Prostate gland (tissue), 2 donors: ENCODE measurements around the gene GFER. TPM values are rescaled to one million over a fixed set of nuclear protein-coding genes. Genes with fewer than 3 reads are reported as not detected.
"Not testable (repeated sequence)": the region's sequence is repeated elsewhere in the genome, so short reads cannot be mapped to it uniquely, and the experiment has no call there.

Source experiments
- DNase-seq: peaks from one replicate; pipeline ENCODE4 v3.0.0-alpha.2; 2019; ENCODE audit warnings: low spot score
- H3K27ac ChIP-seq, 2 donors: fragments of 200-600 bp; sonication (generic); 2 replicates each; pipeline ENCODE4 v1.5.1; 2017 to 2019
- H3K27me3 ChIP-seq: fragments of 200-600 bp; sonication (generic); replicated peaks from 2 replicates; pipeline ENCODE4 v1.5.1; 2019; ENCODE audit not compliant: insufficient read depth
- H3K36me3 ChIP-seq, 2 donors: fragments of 200-600 bp; sonication (generic); 1 replicate in 1 of 2; 2 replicates in 1 of 2; pipeline versions ENCODE4 v1.5.1 to v1.8.1; 2017 to 2019
- H3K4me1 ChIP-seq: fragments of 200-600 bp; sonication (generic); replicated peaks from 2 replicates; pipeline ENCODE4 v1.5.1; 2019
- H3K4me3 ChIP-seq, 2 donors: fragments of 200-600 bp; sonication (generic); 2 replicates each; pipeline ENCODE4 v1.5.1; 2017 to 2019
- H3K9me3 ChIP-seq: fragments of 200-600 bp; sonication (generic); 2 replicates; pipeline ENCODE4 v1.5.1; 2017
- POLR2A ChIP-seq: fragments of 450-650 bp; IDR thresholded peaks from one replicate; pipeline ENCODE4 v1.6.1; 2016; ENCODE audit warnings: antibody characterized with exemption, mild to moderate bottlenecking
- POLR2AphosphoS5 ChIP-seq: sonication (generic); formaldehyde crosslinking; IDR thresholded peaks from one replicate; pipeline ENCODE4 v1.6.1; 2017; ENCODE audit warnings: antibody characterized with exemption
- WGBS: methylation state at CpG from one replicate; pipeline ENCODE4 v1.1.5; 2018; 5-methylcytosine and 5-hydroxymethylcytosine counted together
- intact Hi-C: fragments of 100-400 bp; cut with DNase I; formaldehyde crosslinking; loops from one replicate; pipeline ENCODE4 v1.14.2; 2022
- total RNA-seq, 2 donors: library from RNA; depleted of rRNA; stranded (reverse); fragments of >200 nt; gene quantifications; one replicate each; pipeline ENCODE4 v1.1.0, GENCODE V29; 2016
- TF ChIP-seq, protein P1 (sequence below), 4 experiments: fragments of 200-600 bp in 2 of 4; fragments of 450-650 bp in 2 of 4; sonication (generic) in 2 of 4; IDR thresholded peaks; 1 replicate in 3 of 4; 2 replicates in 1 of 4; pipeline ENCODE4 v1.5.1; 2016 to 2019; ENCODE audit warnings: antibody characterized with exemption in 4 of 4, mild to moderate bottlenecking in 2 of 4, moderate library complexity in 2 of 4

The GFER gene
- total RNA-seq, 2 donors from 2014 or later = 21.1 to 26.6 TPM

DNA sequence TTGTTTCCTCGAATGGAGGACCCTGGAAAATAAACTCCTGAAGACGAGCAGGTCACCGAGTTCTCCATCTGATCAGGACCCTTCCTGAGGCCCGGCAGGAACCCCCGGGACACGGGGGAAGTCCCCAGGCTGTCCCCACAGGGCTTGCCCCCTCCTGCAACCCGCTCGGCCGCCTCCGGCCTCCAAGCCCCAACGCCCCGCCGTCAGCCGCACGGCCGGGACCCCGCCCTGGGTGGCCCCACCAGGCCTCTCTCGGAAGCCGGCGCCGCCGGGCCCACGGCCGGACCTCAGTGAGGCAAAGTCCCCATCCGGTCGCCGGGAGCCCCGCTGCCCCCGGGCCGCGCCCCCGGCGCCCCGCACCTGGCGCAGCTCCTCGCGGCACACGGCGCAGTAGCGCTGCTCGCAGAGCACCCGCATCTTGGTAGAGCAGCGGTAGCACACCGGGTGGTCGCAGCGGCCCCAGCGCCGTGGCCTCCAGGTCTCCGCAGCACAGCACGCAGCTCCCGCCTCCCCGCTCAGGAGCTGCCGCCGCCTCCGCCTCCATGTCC, 25.2 kb downstream of the GFER start:
- no peaks in the 10 kb centered on the region for H3K9me3 ChIP-seq
- no peaks in the 10 kb centered on the region for H3K36me3 ChIP-seq
- peak overlapping the region; percentile 93 to 96 for H3K4me3 ChIP-seq
- DNase-seq = no peak
- TF ChIP-seq, protein P1, sequence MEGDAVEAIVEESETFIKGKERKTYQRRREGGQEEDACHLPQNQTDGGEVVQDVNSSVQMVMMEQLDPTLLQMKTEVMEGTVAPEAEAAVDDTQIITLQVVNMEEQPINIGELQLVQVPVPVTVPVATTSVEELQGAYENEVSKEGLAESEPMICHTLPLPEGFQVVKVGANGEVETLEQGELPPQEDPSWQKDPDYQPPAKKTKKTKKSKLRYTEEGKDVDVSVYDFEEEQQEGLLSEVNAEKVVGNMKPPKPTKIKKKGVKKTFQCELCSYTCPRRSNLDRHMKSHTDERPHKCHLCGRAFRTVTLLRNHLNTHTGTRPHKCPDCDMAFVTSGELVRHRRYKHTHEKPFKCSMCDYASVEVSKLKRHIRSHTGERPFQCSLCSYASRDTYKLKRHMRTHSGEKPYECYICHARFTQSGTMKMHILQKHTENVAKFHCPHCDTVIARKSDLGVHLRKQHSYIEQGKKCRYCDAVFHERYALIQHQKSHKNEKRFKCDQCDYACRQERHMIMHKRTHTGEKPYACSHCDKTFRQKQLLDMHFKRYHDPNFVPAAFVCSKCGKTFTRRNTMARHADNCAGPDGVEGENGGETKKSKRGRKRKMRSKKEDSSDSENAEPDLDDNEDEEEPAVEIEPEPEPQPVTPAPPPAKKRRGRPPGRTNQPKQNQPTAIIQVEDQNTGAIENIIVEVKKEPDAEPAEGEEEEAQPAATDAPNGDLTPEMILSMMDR (IDR thresholded peaks at IDR 0.05) = no peak
- TF ChIP-seq POLR2A = no peak
- no peak for TF ChIP-seq POLR2AphosphoS5
- 0% methylated on average over 17 of the region's 55 CpGs for WGBS
- peak overlapping the region; percentile 69 to 79 for H3K27ac ChIP-seq
- no peaks in the 10 kb centered on the region for H3K27me3 ChIP-seq
- H3K4me1 ChIP-seq = peaks cover 25% of the 10 kb centered on the region
- intact Hi-C loops = no loop called here

DNA sequence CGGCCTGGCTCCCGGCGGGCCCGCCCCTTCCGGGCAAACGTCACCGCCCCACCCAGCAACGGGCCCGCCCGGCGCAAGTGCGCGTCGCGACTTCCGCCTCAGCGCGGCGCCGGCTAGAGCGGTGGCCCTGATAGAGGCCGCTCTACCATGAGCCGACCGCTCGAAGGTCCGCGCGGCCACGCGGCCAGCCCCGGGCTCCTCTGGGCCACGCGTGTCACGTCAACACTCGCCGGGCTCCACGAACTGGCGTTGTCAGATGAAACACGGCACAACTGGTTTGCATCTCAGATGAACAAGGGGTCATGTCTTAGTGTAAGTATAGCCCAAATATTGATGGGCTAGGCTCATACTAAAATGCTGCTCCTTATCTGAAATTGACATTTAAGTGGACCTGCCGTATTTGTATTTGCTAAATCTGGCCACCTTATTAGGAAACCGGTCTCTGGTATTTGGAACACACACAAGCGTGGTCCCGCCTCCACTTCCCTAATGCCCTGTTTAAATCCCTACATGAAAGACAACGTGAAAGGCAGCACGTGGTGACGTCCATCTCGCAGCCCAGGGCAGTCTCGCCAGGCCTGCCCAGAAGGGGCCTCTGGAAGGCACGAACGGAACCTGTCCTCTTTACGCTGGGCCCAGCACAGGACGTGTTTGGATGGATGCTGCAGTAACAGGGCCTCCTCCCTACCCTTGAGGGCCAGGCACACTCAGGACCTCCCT, 26.0 kb downstream of the GFER start, which contains the start of gene ZNF598:
ZNF598 (minus strand) TSS at position 31 of the 720 bp plus-strand sequence.
- H3K4me3 ChIP-seq = peak within 1 kb of the TSS; percentile 93 to 96
- peak within 1 kb of the TSS; percentile 79 to 81 for H3K27ac ChIP-seq
- H3K4me1 ChIP-seq = peaks cover 24% of the 10 kb centered on the region
- DNase-seq = peak; percentile 74
- H3K9me3 ChIP-seq = no peaks in the 10 kb centered on the region
- intact Hi-C loops = no loop called here
- peak; percentile 81 for TF ChIP-seq POLR2A
- TF ChIP-seq, protein P1 (IDR thresholded peaks at IDR 0.05) = peak in 2 of 4 experiments; percentile 20 to 30
- peak; percentile 74 for TF ChIP-seq POLR2AphosphoS5
- WGBS = 1% methylated on average over 45 of the region's 52 CpGs
- no peaks in the 10 kb centered on the region for H3K36me3 ChIP-seq
- H3K27me3 ChIP-seq = no peaks in the 10 kb centered on the region

DNA sequence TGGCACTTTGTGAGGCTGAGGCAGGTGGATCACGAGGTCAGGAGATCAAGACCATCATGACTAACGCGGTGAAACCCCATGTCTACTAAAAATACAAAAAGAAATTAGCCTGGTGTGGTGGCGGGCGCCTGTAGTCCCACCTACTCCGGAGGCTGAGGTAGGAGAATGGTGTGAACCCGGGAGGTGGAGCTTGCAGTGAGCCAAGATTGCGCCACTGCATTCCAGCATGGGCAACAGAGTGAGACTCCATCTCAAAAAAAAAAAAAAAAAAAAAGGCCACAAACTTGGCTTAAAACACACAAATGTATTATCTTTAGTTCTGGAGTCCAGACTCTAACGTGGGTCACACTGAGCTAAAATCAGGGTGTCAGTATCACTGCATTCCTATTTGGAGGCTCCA, 27.7 kb downstream of the GFER start:
- H3K27ac ChIP-seq, H3K36me3 ChIP-seq, DNase-seq, H3K4me3 ChIP-seq, intact Hi-C loops, H3K27me3 ChIP-seq, H3K9me3 ChIP-seq: not testable (repeated sequence)
- 83% methylated on average over 9 of the region's 9 CpGs for WGBS
- peaks cover 24% of the 10 kb centered on the region for H3K4me1 ChIP-seq

DNA sequence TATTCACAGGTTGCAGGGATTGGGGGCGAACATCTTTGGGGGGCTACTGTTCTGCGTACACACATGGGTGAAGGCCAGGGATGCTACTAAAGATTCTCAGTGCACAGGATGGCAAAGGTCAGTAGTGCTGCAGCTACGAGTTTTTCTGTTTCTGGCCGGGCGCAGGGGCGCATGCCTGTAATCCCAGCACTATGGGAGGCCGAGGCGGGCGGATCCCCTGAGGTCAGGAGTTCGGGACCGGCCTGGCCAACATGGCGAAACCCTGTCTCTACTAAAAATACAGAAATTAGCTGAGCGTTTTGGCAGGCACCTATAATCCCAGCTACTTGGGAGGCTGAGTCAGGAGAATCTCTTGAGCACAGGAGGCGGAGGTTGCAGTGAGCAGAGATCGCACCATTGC, 29.5 kb downstream of the GFER start:
- Histone ChIP-seq H3K9me3 (no peaks in the 10 kb centered on the region), H3K4me3 (no peak overlapping the region), H3K4me1 (peaks cover 9% of the 10 kb centered on the region), H3K36me3 (no peaks in the 10 kb centered on the region), H3K27ac (no peak overlapping the region), H3K27me3 (no peaks in the 10 kb centered on the region)
- TF ChIP-seq POLR2AphosphoS5 (no peak), POLR2A (no peak)
- TF ChIP-seq, protein P1 (IDR thresholded peaks at IDR 0.05) = no peak
- intact Hi-C loops = no loop called here
- no peak for DNase-seq
- 81% methylated on average over 15 of the region's 15 CpGs for WGBS

DNA sequence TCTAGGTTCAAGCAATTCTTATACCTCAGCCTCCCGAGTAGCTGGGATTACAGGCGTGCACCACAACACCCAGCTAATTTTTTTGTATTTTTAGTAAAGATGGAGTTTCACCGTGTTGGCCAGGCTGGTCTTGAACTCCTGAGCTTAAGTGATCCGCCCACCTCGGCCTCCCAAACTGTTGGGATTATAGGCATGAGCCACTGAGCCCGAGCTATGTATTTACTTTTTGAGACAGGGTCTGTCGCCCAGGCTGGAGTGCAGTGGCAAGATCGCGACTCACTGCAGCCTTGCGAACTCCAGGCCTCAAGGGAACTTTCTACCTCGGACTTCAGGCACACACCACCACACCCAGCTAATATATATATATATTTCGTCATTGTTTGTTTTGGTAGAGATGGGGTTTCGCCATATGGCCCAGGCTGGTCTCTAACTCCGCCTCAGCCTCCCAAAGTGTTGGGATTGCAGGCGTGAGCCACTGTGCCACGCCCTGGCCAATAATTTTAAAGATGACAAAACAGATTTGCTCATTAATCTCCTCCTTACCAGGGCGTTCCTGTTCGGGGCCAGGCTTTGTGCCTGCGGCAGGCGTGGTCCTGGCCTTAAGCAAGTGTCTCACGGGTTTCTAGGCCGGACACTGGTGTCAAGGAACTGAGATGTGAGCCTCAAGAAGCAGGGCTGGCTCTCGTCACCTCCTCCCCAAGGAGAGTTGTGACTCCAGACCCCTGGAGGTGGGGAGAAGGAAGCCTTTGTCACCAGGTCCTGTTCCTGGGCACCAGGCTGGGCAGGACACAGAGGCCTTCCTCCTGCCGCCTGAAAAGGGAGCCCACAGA, 31.3 kb downstream of the GFER start:
- no peak for DNase-seq
- TF ChIP-seq POLR2A = peak; percentile 15
- TF ChIP-seq POLR2AphosphoS5 = no peak
- H3K36me3 ChIP-seq = no peaks in the 10 kb centered on the region
- H3K4me3 ChIP-seq = no peak overlapping the region
- H3K27ac ChIP-seq = no peak overlapping the region
- peaks cover 4% of the 10 kb centered on the region for H3K27me3 ChIP-seq
- WGBS = 71% methylated on average over 23 of the region's 24 CpGs
- no peaks in the 10 kb centered on the region for H3K9me3 ChIP-seq
- H3K4me1 ChIP-seq = peaks cover 6% of the 10 kb centered on the region
- intact Hi-C loops = no loop called here
